ENCODE results near the gene ALAS1.

The ALAS1 gene

DNA sequence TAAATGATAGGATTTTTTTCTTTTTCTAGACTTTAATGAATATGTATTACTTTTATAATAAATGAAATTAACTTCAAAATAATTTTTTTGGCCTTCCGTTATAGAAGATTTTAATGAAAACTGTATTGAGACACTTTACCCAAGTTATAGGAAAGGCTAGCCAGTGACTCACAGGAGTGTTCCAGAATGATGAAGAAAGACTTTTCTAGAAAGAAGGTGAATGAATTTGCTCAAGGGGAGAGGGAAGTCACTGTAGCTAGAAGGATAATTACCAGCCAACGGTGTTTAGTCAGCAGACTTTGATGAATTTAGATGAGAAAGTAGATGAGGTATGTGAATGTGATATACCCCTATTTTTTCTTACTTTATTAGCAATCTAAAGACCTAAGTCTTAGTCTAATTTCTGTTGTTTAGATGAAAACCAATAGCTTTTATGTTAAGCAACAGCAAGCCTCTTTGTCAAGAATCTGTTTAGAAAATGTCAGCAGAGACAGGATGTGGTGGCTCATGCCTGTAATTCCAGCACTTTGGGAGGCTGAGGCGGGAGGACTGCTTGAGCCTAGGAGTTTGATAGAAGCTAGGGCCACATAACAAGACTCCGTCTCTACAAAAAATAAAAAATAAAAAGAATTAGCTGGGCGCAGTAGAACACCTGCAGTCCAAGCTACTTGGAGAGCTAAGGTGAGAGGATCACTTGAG is 3.2 kb downstream of the ALAS1 start:
- no peak for TF ChIP-seq POLR2A (IDR thresholded peaks at IDR 0.05; ENCODE audit: extremely low read depth, insufficient read length)
- TF ChIP-seq, protein P1, sequence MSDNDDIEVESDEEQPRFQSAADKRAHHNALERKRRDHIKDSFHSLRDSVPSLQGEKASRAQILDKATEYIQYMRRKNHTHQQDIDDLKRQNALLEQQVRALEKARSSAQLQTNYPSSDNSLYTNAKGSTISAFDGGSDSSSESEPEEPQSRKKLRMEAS (IDR thresholded peaks at IDR 0.05; ENCODE audit: low read depth, low read length): no peak
- no peak for TF ChIP-seq MYC (IDR thresholded peaks at IDR 0.05; ENCODE audit: low read depth, low read length)
- DNase-seq (ENCODE audit: low read depth): peak; percentile 58
- peak overlapping the region; percentile 89 for H3K4me3 ChIP-seq (ENCODE audit: low read depth, low read length)

DNA sequence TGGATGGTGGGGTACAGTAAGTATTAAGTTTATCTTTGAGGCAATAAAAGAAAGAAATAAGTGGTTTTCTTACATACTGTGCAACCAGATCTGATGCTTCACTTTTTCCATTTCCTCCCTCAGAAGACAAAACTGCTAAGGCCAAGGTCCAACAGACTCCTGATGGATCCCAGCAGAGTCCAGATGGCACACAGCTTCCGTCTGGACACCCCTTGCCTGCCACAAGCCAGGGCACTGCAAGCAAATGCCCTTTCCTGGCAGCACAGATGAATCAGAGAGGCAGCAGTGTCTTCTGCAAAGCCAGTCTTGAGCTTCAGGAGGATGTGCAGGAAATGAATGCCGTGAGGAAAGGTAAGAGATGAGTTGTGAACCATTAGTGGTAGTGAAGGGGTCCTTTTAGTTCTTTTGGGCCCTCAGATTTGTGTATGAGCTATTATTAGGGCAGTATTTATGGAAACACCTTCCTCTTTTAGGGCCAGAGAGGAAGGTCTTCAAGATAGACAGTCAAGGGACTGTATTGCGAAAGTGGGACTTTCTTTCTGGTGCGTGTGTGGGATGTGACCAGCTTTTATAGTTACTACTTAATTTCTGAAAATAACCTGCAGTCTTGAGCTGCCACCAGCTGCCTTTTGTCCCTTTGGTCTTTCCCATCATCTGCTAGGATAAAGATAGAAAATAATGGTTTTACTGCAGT is 4.6 kb downstream of the ALAS1 start:
- TF ChIP-seq POLR2A (IDR thresholded peaks at IDR 0.05; ENCODE audit: extremely low read depth, insufficient read length) (no peak), MYC (IDR thresholded peaks at IDR 0.05; ENCODE audit: low read depth, low read length) (no peak)
- TF ChIP-seq, protein P2, sequence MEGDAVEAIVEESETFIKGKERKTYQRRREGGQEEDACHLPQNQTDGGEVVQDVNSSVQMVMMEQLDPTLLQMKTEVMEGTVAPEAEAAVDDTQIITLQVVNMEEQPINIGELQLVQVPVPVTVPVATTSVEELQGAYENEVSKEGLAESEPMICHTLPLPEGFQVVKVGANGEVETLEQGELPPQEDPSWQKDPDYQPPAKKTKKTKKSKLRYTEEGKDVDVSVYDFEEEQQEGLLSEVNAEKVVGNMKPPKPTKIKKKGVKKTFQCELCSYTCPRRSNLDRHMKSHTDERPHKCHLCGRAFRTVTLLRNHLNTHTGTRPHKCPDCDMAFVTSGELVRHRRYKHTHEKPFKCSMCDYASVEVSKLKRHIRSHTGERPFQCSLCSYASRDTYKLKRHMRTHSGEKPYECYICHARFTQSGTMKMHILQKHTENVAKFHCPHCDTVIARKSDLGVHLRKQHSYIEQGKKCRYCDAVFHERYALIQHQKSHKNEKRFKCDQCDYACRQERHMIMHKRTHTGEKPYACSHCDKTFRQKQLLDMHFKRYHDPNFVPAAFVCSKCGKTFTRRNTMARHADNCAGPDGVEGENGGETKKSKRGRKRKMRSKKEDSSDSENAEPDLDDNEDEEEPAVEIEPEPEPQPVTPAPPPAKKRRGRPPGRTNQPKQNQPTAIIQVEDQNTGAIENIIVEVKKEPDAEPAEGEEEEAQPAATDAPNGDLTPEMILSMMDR (IDR thresholded peaks at IDR 0.05; ENCODE audit: low read depth, low read length): no peak
- TF ChIP-seq, protein P1 (IDR thresholded peaks at IDR 0.05; ENCODE audit: low read depth, low read length): no peak; the same call in 1 of the 2 replicates
- DNase-seq (ENCODE audit: low read depth): peak; percentile 91
- H3K4me3 ChIP-seq (ENCODE audit: low read depth, low read length): peak overlapping the region; percentile 53

DNA sequence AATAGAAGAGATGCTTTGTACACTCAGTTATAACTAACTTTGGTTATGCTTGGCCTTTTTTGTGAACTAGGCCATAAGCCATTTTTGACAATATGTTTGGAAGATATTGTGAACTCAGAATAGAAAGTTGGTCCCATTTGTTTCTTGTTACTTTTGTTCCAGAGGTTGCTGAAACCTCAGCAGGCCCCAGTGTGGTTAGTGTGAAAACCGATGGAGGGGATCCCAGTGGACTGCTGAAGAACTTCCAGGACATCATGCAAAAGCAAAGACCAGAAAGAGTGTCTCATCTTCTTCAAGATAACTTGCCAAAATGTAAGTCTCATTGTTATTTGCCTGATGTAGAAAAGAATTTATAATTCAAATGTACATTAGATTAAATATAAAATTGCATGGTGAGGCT is 5.7 kb downstream of the ALAS1 start:
- DNase-seq (ENCODE audit: low read depth): no peak
- no peak overlapping the region for H3K4me3 ChIP-seq (ENCODE audit: low read depth, low read length)
- TF ChIP-seq POLR2A (IDR thresholded peaks at IDR 0.05; ENCODE audit: extremely low read depth, insufficient read length) (no peak), MYC (IDR thresholded peaks at IDR 0.05; ENCODE audit: low read depth, low read length) (no peak)
- TF ChIP-seq, protein P2 (IDR thresholded peaks at IDR 0.05; ENCODE audit: low read depth, low read length): no peak
- TF ChIP-seq, protein P1 (IDR thresholded peaks at IDR 0.05; ENCODE audit: low read depth, low read length): no peak

DNA sequence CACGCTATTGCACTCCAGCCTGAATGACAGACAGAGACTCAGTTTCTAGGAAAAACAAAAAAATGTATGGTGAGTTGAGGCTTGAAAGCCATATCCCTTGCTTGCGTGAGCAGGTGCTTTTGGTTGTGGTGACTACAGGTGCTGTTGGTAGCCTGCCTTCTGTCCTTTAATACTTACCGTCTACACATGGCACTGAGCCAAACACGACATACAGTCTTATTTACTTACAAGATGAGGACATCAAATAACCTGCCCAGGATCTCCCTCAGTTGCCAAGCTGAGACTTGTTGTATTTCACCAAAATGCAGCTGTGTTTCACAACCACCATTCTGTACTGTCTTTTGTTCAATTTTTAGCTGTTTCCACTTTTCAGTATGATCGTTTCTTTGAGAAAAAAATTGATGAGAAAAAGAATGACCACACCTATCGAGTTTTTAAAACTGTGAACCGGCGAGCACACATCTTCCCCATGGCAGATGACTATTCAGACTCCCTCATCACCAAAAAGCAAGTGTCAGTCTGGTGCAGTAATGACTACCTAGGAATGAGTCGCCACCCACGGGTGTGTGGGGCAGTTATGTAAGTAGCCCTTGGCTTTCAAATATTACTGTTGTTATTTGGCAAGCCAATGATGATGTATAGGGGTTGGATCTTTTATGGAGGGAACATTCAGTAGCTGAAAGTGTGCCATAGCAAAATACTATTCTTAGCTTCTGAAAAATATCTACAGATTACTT is 6.5 kb downstream of the ALAS1 start:
- peak; percentile 61 for DNase-seq (ENCODE audit: low read depth)
- H3K4me3 ChIP-seq (ENCODE audit: low read depth, low read length): no peak overlapping the region
- TF ChIP-seq, protein P2 (IDR thresholded peaks at IDR 0.05; ENCODE audit: low read depth, low read length): no peak
- TF ChIP-seq, protein P1 (IDR thresholded peaks at IDR 0.05; ENCODE audit: low read depth, low read length): no peak
- TF ChIP-seq MYC (IDR thresholded peaks at IDR 0.05; ENCODE audit: low read depth, low read length) (no peak), POLR2A (IDR thresholded peaks at IDR 0.05; ENCODE audit: extremely low read depth, insufficient read length) (no peak)

DNA sequence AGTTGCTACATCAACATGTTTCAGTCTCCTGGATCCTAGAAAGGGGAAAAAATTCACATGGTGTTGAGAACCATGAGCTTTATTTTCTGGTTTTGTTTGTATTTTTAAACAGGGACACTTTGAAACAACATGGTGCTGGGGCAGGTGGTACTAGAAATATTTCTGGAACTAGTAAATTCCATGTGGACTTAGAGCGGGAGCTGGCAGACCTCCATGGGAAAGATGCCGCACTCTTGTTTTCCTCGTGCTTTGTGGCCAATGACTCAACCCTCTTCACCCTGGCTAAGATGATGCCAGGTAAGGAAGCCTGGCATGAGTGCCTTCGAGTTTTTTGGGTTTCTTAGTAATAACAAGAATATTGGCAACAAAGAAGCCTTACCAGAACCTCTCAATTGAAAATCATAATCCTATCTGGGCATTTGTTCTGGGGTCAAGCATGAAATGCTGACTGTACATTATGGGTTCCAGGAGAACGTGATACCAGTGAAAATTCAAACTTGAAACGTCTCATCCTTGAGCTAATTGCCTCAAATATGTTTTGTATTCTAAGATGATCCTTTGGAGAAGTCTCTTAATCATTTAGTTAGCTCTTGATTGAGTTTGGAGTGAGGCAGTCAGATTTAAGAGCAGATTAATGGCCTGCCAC is 7.9 kb downstream of the ALAS1 start:
- TF ChIP-seq, protein P1 (IDR thresholded peaks at IDR 0.05; ENCODE audit: low read depth, low read length): no peak
- TF ChIP-seq, protein P2 (IDR thresholded peaks at IDR 0.05; ENCODE audit: low read depth, low read length): no peak
- TF ChIP-seq POLR2A (IDR thresholded peaks at IDR 0.05; ENCODE audit: extremely low read depth, insufficient read length) (no peak), MYC (IDR thresholded peaks at IDR 0.05; ENCODE audit: low read depth, low read length) (no peak)
- no peak for DNase-seq (ENCODE audit: low read depth)

More for the DNA sequence above, 7.9 kb downstream of the ALAS1 start:
- no peak overlapping the region for H3K4me3 ChIP-seq (ENCODE audit: low read depth, low read length)
